Breast epithelium (tissue), 3 donors: Measurements from ENCODE around the gene PTPRS.

Experiments used
- CTCF ChIP-seq, 3 donors: fragments of 450-650 bp; IDR thresholded peaks; one replicate each; pipeline ENCODE4 v1.5.1; 2016 to 2017; ENCODE audit warnings: antibody characterized with exemption in 3 of 3, mild to moderate bottlenecking in 3 of 3, moderate library complexity in 3 of 3
- POLR2A ChIP-seq: fragments of 450-650 bp; IDR thresholded peaks from one replicate; pipeline ENCODE4 v1.6.1; 2016; ENCODE audit warnings: antibody characterized with exemption, mild to moderate bottlenecking, moderate library complexity

- no peak for TF ChIP-seq POLR2A
- no peak for TF ChIP-seq CTCF (IDR thresholded peaks at IDR 0.05)
Measured at GRCh38 chr19:5364674-5365073, 24.1 kb upstream of the PTPRS start.
